ENCODE data around the gene SCAI. TPM values are rescaled to one million over a fixed set of nuclear protein-coding genes. Genes with fewer than 3 reads are reported as not detected.
"Not testable (repeated sequence)": the region's sequence is repeated elsewhere in the genome, so short reads cannot be mapped to it uniquely, and the experiment has no call there.

Gene SCAI
- polyA plus RNA-seq, 2 of the 4 experiments (the other 2 are of a cell fraction): 2.1 to 5.0 TPM

DNA sequence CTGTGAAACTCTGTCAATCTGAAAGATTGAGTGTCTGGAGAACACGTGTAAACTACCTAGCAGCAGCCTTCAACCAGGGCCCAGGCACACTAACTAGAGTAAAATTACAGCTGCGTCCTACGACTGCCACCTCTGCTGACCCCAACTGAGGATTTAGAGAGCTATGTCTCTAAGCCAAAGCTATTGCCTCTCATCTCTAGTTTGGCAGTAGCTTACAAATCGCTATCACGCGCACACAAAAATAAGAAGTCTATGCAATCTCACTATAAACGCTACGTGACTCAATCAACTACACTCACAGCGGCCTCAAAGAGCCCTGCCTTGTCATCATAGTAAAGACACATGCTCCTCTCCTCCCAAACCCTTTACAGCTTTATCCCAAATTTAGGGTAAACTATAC lies 37.5 kb upstream of the SCAI start:
- DNase-seq (ENCODE audit: low read depth in 1 of 2, low spot score in 1 of 2) (no peak), FAIRE-seq (no peak), ATAC-seq (no peak)
- Histone ChIP-seq H3K4me3 (no peak overlapping the region), H3K4me1 (no peaks in the 10 kb centered on the region), H3K27ac (no peak overlapping the region), H3K9me3 (no peaks in the 10 kb centered on the region), H3K4me2 (no peak overlapping the region)
- ChIA-PET POLR2A (no interaction called here), CTCF (interaction anchor here (0.6 to 0.9 kb wide), 2 partner anchors 16 to 20 kb away, joined by 3 read pairs; no protein-coding TSS in a partner anchor)
- 95% methylated on average over 9 of the region's 9 CpGs for WGBS (ENCODE audit: missing lambda C conversion rate)
- TF ChIP-seq FOSL2 (IDR thresholded peaks at IDR 0.05): no peak
- TF ChIP-seq FOSL2 (CRISPR knock-in tag; IDR thresholded peaks at IDR 0.05): no peak
- no peak for TF ChIP-seq POLR2AphosphoS2 (conservative IDR thresholded peaks at IDR 0.05; ENCODE audit: low read length)
- TF ChIP-seq, protein P1, sequence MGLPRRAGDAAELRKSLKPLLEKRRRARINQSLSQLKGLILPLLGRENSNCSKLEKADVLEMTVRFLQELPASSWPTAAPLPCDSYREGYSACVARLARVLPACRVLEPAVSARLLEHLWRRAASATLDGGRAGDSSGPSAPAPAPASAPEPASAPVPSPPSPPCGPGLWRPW (IDR thresholded peaks at IDR 0.05): no peak
- TF ChIP-seq, protein P2, sequence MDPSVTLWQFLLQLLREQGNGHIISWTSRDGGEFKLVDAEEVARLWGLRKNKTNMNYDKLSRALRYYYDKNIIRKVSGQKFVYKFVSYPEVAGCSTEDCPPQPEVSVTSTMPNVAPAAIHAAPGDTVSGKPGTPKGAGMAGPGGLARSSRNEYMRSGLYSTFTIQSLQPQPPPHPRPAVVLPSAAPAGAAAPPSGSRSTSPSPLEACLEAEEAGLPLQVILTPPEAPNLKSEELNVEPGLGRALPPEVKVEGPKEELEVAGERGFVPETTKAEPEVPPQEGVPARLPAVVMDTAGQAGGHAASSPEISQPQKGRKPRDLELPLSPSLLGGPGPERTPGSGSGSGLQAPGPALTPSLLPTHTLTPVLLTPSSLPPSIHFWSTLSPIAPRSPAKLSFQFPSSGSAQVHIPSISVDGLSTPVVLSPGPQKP (IDR thresholded peaks at IDR 0.05; ENCODE audit: low read depth, low read length): no peak
- no peak for TF ChIP-seq TP53 (CRISPR knock-in tag; IDR thresholded peaks at IDR 0.05)
- no peak for TF ChIP-seq MAZ (IDR thresholded peaks at IDR 0.05; ENCODE audit: borderline replicate concordance, low read depth, low read length)
- TF ChIP-seq GATA3 (IDR thresholded peaks at IDR 0.05; ENCODE audit: borderline replicate concordance): no peak
- TF ChIP-seq EP300 (IDR thresholded peaks at IDR 0.05): no peak

DNA sequence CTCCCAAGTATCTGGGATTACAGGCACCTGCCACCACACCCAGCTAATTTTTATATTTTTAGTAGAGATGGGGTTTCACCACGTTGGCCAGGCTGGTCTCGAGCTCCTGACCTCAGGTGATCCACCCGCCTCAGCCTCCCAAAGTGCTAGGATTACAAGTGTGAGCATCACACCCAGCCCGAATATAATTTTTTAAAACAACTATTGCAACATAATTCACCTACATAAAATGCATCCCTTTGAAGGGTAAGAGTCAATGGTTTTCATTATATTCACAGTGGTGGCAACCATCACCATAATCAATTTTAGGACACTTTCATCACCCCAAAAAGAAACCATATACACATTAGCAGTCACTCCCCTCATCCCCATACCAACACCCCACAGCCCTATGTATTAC lies 36.4 kb upstream of the SCAI start:
- H3K4me2 ChIP-seq; H3K27ac ChIP-seq; DNase-seq (ENCODE audit: low read depth in 1 of 2, low spot score in 1 of 2); POLR2A ChIA-PET; CTCF ChIA-PET; H3K4me3 ChIP-seq; FAIRE-seq; H3K4me1 ChIP-seq; H3K9me3 ChIP-seq; ATAC-seq: not testable (repeated sequence)
- WGBS (ENCODE audit: missing lambda C conversion rate): 92% methylated on average over 4 of the region's 4 CpGs

DNA sequence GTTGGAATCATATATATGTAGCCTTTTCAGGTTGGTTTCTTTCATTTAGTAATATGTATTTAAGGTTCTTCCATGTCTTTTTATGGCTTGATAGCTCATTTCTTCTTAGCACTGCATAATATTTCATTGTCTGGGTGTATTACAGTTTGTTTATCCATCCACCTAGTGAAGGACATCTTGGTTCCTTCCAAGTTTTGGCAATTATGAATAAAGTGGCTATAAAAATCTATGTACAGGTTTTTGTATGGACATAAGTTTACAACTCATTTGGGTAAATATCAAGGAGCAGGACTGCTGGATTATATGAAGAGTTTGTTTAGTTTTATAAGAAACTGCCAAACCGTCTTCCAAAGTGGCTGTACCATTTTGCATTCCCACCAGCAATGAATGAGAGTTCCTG lies 34.6 kb upstream of the SCAI start:
- 91% methylated on average over 1 of the region's 1 CpG for WGBS (ENCODE audit: missing lambda C conversion rate)
- TF ChIP-seq, protein P3, sequence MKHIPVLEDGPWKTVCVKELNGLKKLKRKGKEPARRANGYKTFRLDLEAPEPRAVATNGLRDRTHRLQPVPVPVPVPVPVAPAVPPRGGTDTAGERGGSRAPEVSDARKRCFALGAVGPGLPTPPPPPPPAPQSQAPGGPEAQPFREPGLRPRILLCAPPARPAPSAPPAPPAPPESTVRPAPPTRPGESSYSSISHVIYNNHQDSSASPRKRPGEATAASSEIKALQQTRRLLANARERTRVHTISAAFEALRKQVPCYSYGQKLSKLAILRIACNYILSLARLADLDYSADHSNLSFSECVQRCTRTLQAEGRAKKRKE (CRISPR knock-in tag; IDR thresholded peaks at IDR 0.05; ENCODE audit: low read depth): no peak
- TF ChIP-seq MAFK (IDR thresholded peaks at IDR 0.05; ENCODE audit: partially characterized antibody): no peak
- TF ChIP-seq POLR2AphosphoS2 (conservative IDR thresholded peaks at IDR 0.05; ENCODE audit: low read length): no peak
- TF ChIP-seq SMC3 (IDR thresholded peaks at IDR 0.05): no peak
- no peak for TF ChIP-seq TFCP2L1 (CRISPR knock-in tag; IDR thresholded peaks at IDR 0.05)
- TF ChIP-seq, protein P4, sequence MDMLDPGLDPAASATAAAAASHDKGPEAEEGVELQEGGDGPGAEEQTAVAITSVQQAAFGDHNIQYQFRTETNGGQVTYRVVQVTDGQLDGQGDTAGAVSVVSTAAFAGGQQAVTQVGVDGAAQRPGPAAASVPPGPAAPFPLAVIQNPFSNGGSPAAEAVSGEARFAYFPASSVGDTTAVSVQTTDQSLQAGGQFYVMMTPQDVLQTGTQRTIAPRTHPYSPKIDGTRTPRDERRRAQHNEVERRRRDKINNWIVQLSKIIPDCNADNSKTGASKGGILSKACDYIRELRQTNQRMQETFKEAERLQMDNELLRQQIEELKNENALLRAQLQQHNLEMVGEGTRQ (IDR thresholded peaks at IDR 0.05): no peak
- TF ChIP-seq HOXA7 (CRISPR knock-in tag; IDR thresholded peaks at IDR 0.05): no peak
- TF ChIP-seq EHMT2 (IDR thresholded peaks at IDR 0.05; ENCODE audit: low read depth): no peak
- no peak for FAIRE-seq
- H3K4me2 ChIP-seq: no peak overlapping the region
- ATAC-seq: no peak
- POLR2A ChIA-PET: no interaction called here
- no peak overlapping the region for H3K27ac ChIP-seq
- CTCF ChIA-PET: no interaction called here
- no peak for DNase-seq (ENCODE audit: low read depth in 1 of 2, low spot score in 1 of 2)
- H3K9me3 ChIP-seq: no peaks in the 10 kb centered on the region
- H3K4me3 ChIP-seq: no peak overlapping the region
- no peaks in the 10 kb centered on the region; the same call in 2 of the 3 replicates for H3K4me1 ChIP-seq

DNA sequence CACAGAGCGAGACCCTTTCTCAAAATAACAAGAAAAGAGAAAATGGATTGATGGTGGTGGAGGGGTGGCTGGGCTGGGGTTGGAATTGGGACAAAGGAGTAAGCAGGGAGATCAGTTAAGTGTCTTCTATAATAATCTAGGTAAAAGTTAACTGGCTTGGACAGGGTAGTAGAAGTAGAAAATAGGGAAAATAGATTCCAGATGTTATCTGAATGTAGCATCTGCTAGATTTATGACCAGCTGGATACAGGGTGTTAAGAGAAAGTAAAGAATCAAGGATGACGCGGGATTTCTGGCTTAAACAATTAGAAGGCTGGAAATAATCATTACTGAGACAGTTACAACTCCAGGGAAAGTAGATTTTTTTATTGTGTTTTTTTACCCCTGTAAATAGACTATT lies 33.3 kb upstream of the SCAI start:
- ATAC-seq (no peak), DNase-seq (ENCODE audit: low read depth in 1 of 2, low spot score in 1 of 2) (no peak), FAIRE-seq (no peak)
- CTCF ChIA-PET: interaction anchor here (1.0 kb wide), 1 partner anchor 8 kb away, joined by 3 read pairs; no protein-coding TSS in a partner anchor
- Histone ChIP-seq H3K9me3 (no peaks in the 10 kb centered on the region), H3K4me2 (no peak overlapping the region), H3K27ac (no peak overlapping the region), H3K4me3 (no peak overlapping the region), H3K4me1 (no peaks in the 10 kb centered on the region; the same call in 2 of the 3 replicates)
- POLR2A ChIA-PET: no interaction called here
- WGBS (ENCODE audit: missing lambda C conversion rate): 95% methylated on average over 3 of the region's 3 CpGs
- TF ChIP-seq HDAC2 (IDR thresholded peaks at IDR 0.05) (no peak), ESRRA (IDR thresholded peaks at IDR 0.05; ENCODE audit: borderline replicate concordance, low read length) (no peak), GATA3 (IDR thresholded peaks at IDR 0.05; ENCODE audit: borderline replicate concordance) (no peak), NFE2L2 (conservative IDR thresholded peaks at IDR 0.05; ENCODE audit: low read length) (no peak), ZSCAN20 (CRISPR knock-in tag; IDR thresholded peaks at IDR 0.05) (no peak), RAD21 (conservative IDR thresholded peaks at IDR 0.05 in 1 of 2, IDR thresholded peaks at IDR 0.05 in 1 of 2) (no peak), FOSL2 (IDR thresholded peaks at IDR 0.05) (no peak), FOSL2 (CRISPR knock-in tag; IDR thresholded peaks at IDR 0.05) (no peak), KDM5A (IDR thresholded peaks at IDR 0.05) (no peak)
- TF ChIP-seq, protein P5, sequence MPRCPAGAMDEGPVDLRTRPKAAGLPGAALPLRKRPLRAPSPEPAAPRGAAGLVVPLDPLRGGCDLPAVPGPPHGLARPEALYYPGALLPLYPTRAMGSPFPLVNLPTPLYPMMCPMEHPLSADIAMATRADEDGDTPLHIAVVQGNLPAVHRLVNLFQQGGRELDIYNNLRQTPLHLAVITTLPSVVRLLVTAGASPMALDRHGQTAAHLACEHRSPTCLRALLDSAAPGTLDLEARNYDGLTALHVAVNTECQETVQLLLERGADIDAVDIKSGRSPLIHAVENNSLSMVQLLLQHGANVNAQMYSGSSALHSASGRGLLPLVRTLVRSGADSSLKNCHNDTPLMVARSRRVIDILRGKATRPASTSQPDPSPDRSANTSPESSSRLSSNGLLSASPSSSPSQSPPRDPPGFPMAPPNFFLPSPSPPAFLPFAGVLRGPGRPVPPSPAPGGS (IDR thresholded peaks at IDR 0.05): no peak
- TF ChIP-seq, protein P6, sequence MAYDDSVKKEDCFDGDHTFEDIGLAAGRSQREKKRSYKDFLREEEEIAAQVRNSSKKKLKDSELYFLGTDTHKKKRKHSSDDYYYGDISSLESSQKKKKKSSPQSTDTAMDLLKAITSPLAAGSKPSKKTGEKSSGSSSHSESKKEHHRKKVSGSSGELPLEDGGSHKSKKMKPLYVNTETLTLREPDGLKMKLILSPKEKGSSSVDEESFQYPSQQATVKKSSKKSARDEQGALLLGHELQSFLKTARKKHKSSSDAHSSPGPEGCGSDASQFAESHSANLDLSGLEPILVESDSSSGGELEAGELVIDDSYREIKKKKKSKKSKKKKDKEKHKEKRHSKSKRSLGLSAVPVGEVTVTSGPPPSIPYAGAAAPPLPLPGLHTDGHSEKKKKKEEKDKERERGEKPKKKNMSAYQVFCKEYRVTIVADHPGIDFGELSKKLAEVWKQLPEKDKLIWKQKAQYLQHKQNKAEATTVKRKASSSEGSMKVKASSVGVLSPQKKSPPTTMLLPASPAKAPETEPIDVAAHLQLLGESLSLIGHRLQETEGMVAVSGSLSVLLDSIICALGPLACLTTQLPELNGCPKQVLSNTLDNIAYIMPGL (CRISPR knock-in tag; IDR thresholded peaks at IDR 0.05; ENCODE audit: borderline replicate concordance): no peak
- TF ChIP-seq, protein P2 (IDR thresholded peaks at IDR 0.05; ENCODE audit: low read depth, low read length): no peak
